ENCODE results near the gene DNAAF5. TPM values are rescaled to one million over a fixed set of nuclear protein-coding genes. Genes with fewer than 3 reads are reported as not detected.

The DNAAF5 gene
- total and polyA plus RNA-seq, 3 donors from 2014 or later = 21.1 to 67.0 (median 52.6) TPM

- Histone ChIP-seq H3K27me3 (no peaks in the 10 kb centered on the region), H3K9me3 (no peaks in the 10 kb centered on the region), H3K27ac (no peak overlapping the region), H3K36me3 (ENCODE audit: low read depth, missing control alignments) (no peaks in the 10 kb centered on the region), H3K4me1 (no peaks in the 10 kb centered on the region), H3K4me3 (no peak overlapping the region)
- intact Hi-C loops (cut with DNase I; ENCODE audit: low total_unique reads) = no loop called here
- WGBS, 2 donors = 86 to 92% methylated on average over 20 of the region's 20 CpGs
- no peak for TF ChIP-seq POLR2A (IDR thresholded peaks at IDR 0.05)
- no peak for TF ChIP-seq CTCF (IDR thresholded peaks at IDR 0.05)
- no peak for DNase-seq
Measured at GRCh38 chr7:744854-745430, 18.4 kb downstream of the DNAAF5 start.

GRCh38 chr7:745431-746154 is 19.1 kb downstream of the DNAAF5 start:
- DNase-seq = no peak
- H3K27ac ChIP-seq = no peak overlapping the region
- TF ChIP-seq POLR2A (IDR thresholded peaks at IDR 0.05) (no peak), CTCF (IDR thresholded peaks at IDR 0.05) (no peak)
- H3K9me3 ChIP-seq = no peaks in the 10 kb centered on the region
- H3K4me1 ChIP-seq = no peaks in the 10 kb centered on the region
- no peaks in the 10 kb centered on the region for H3K27me3 ChIP-seq
- H3K36me3 ChIP-seq (ENCODE audit: low read depth, missing control alignments) = no peaks in the 10 kb centered on the region
- no peak overlapping the region for H3K4me3 ChIP-seq
- intact Hi-C loops (cut with DNase I; ENCODE audit: low total_unique reads) = no loop called here
- WGBS, 2 donors = 72 to 82% methylated on average over 23 of the region's 23 CpGs

- 94 to 95% methylated on average over 40 of the region's 40 CpGs for WGBS, 2 donors
- DNase-seq = no peak
- H3K9me3 ChIP-seq = no peaks in the 10 kb centered on the region
- no peaks in the 10 kb centered on the region for H3K27me3 ChIP-seq
- no peaks in the 10 kb centered on the region for H3K36me3 ChIP-seq (ENCODE audit: low read depth, missing control alignments)
- intact Hi-C loops (cut with DNase I; ENCODE audit: low total_unique reads) = no loop called here
- H3K27ac ChIP-seq = no peak overlapping the region
- no peaks in the 10 kb centered on the region for H3K4me1 ChIP-seq
- TF ChIP-seq POLR2A (IDR thresholded peaks at IDR 0.05) (no peak), CTCF (IDR thresholded peaks at IDR 0.05) (no peak)
- no peak overlapping the region for H3K4me3 ChIP-seq
Measured at GRCh38 chr7:746155-747061, 19.9 kb downstream of the DNAAF5 start.

GRCh38 chr7:747186-747585 is 20.7 kb downstream of the DNAAF5 start:
- DNase-seq = no peak
- Histone ChIP-seq H3K36me3 (ENCODE audit: low read depth, missing control alignments) (no peaks in the 10 kb centered on the region), H3K4me3 (no peak overlapping the region), H3K4me1 (no peaks in the 10 kb centered on the region), H3K27me3 (no peaks in the 10 kb centered on the region), H3K9me3 (no peaks in the 10 kb centered on the region), H3K27ac (no peak overlapping the region)
- intact Hi-C loops (cut with DNase I; ENCODE audit: low total_unique reads) = no loop called here
- 88 to 93% methylated on average over 5 to 12 of the region's 12 CpGs for WGBS, 2 donors
- TF ChIP-seq CTCF (IDR thresholded peaks at IDR 0.05) (no peak), POLR2A (IDR thresholded peaks at IDR 0.05) (no peak)
